Caco-2 (cell line): ENCODE measurements around the gene AATK. TPM values are rescaled to one million over a fixed set of nuclear protein-coding genes. Genes with fewer than 3 reads are reported as not detected.

Experiments
- BruUV-seq: library from RNA; stranded (reverse); fragments of 400-500 nt; replicated peaks from 2 replicates; lab custom pipeline; 2021; lab: Mats Ljungman, UMichigan
- CTCF ChIA-PET: fragments of 300-600 bp; sonication (Branson Sonifier 250); formaldehyde crosslinking; loops from one replicate; lab custom pipeline; 2022; ENCODE audit warnings: antibody characterized with exemption; lab: Charles Lee
- POLR2A ChIA-PET: fragments of 300-600 bp; sonication (Branson Sonifier 250); formaldehyde crosslinking; loops from one replicate; lab custom pipeline; 2022; ENCODE audit warnings: antibody characterized with exemption; lab: Charles Lee
- DNase-seq, 2 experiments: peaks; one replicate each; pipeline versions ENCODE4 v3.0.0 to v3.0.0-alpha.2; 2020 to 2022
- H3K27me3 ChIP-seq: replicated peaks from 2 replicates; pipeline ENCODE4 v1.6.0; 2011; ENCODE audit warnings: low read length; ENCODE audit not compliant: control insufficient read depth, insufficient read depth
- H3K36me3 ChIP-seq: 2 replicates; pipeline ENCODE4 v1.5.1; 2011; ENCODE audit warnings: low read length; ENCODE audit not compliant: control insufficient read depth, insufficient read depth
- H3K4me1 ChIP-seq: fragments of 250-450 bp; sonication (Bioruptor Pico); 2 replicates; pipeline ENCODE4 v1.5.1; 2020; ENCODE audit warnings: mild to moderate bottlenecking
- H3K4me3 ChIP-seq: 2 replicates; pipeline ENCODE4 v1.5.1; 2011; ENCODE audit warnings: low read depth, mild to moderate bottlenecking, control low read depth, low read length
- H3K9me3 ChIP-seq: fragments of 250-450 bp; sonication (Bioruptor Pico); 2 replicates; pipeline ENCODE4 v1.5.1; 2020; ENCODE audit warnings: mild to moderate bottlenecking, moderate library complexity
- H3K27ac Mint-ChIP-seq: one replicate; pipeline ENCODE4 v1.8.0; 2022; ENCODE audit warnings: mixed read lengths; ENCODE audit not compliant: unreplicated experiment
- H3K27me3 Mint-ChIP-seq: one replicate; pipeline ENCODE4 v1.8.0; 2022; ENCODE audit warnings: mixed read lengths; ENCODE audit not compliant: insufficient read depth, unreplicated experiment
- H3K36me3 Mint-ChIP-seq: one replicate; pipeline ENCODE4 v1.8.0; 2022; ENCODE audit warnings: mild to moderate bottlenecking, mixed read lengths; ENCODE audit not compliant: insufficient read depth, unreplicated experiment
- H3K4me1 Mint-ChIP-seq: one replicate; pipeline ENCODE4 v1.8.0; 2022; ENCODE audit warnings: low read depth, mixed read lengths; ENCODE audit not compliant: unreplicated experiment
- H3K4me3 Mint-ChIP-seq: one replicate; pipeline ENCODE4 v1.8.0; 2022; ENCODE audit warnings: mild to moderate bottlenecking, moderate library complexity, mixed read lengths; ENCODE audit not compliant: unreplicated experiment
- H3K9me3 Mint-ChIP-seq: one replicate; pipeline ENCODE4 v1.8.0; 2022; ENCODE audit warnings: mixed read lengths; ENCODE audit not compliant: unreplicated experiment
- intact Hi-C: fragments of 100-400 bp; cut with micrococcal nuclease; formaldehyde crosslinking; loops from one replicate; pipeline ENCODE4 v1.10.0; 2022; ENCODE audit not compliant: unreplicated experiment
- total RNA-seq: library from RNA; stranded (reverse); gene quantifications from 2 replicates; pipeline ENCODE4 v1.2.3, GENCODE V29; 2022
- TF ChIP-seq, protein P1 (sequence below), 2 experiments: fragments of 200-600 bp in 1 of 2; IDR thresholded peaks; 1 replicate in 1 of 2; 2 replicates in 1 of 2; pipeline versions ENCODE4 v1.5.1 to v1.8.0; 2011 to 2022; ENCODE audit warnings: antibody characterized with exemption in 1 of 2, control low read depth in 1 of 2, inconsistent platforms in 1 of 2, low read depth in 1 of 2, low read length in 1 of 2, mild to moderate bottlenecking in 1 of 2, moderate library complexity in 1 of 2; ENCODE audit not compliant: insufficient read depth in 1 of 2, severe bottlenecking in 1 of 2, unreplicated experiment in 1 of 2

The AATK gene
- total RNA-seq, 1 experiment from 2014 or later, result 26.6 TPM

DNA sequence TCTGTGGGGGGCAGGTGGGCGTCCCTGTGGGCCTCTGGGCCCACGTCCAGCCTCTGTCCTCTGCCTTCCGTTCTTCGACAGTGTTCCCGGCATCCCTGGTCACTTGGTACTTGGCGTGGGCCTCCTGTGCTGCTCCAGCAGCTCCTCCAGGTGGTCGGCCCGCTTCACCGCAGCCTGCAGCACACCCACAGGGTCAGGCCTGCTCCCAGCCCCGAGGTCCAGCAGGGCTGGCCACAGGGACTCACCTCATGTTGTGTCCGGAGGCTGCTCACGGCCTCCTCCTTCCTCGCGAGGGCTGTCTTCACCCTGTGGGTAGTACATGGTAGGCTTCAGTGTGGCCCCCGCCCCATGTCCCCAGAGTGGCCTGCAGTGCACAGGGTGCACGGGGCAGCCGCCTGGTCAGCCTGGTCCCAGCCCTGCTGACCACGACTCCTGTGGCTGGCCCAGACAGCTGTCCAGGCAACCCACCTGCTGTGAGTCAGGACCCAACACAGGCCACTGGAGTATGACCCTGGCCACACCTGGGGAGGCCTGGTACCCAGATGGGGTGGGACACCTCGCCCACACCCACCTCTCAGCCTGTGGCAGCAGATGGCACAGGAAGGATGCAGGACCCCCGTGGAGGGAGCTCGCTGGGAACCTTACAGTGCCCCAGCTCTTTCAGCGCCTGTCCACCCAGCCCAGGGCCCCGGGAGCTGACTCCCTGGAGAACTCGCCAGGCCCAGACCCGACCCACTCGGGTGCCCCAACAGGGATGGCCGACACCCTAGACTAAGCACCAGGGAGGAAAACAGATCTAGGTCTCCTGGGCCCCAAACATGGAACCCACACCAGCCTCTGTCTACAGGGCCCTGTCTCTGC is 23.9 kb upstream of the AATK start:
- CTCF ChIA-PET, result interaction anchor here (1.4 to 2.0 kb wide), 3 partner anchors 33 to 166 kb away, joined by 3 to 10 read pairs (median 3); partner anchors contain the start of gene CEP131
- POLR2A ChIA-PET, result interaction anchor here (0.6 kb wide), 1 partner anchor 33 kb away, joined by 3 read pairs; the partner anchor contains the start of gene CEP131
- no TSS peak for BruUV-seq

DNA sequence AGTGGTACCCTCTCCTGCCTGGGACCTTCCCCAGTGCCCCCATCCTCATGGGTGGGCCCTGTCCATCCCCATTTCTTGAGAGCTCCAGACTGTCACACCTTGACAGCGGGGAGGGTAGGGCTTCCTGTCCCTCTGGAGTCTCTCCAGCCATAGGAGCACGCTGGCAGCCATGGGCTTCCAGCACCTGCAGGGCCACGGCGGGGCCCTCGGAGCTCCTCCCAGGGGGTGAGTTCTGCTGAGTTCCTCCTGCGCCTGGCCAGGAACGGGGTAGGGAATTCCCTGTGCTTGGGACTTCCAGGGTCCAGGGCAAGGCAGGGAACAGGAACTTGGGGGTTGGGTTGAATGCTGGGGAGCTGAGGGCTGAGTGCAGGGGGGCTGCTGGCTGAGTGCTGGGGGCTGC is 23.0 kb upstream of the AATK start:
- Histone ChIP-seq H3K4me3 (no peak overlapping the region), H3K4me1 (no peaks in the 10 kb centered on the region), H3K36me3 (no peaks in the 10 kb centered on the region; the same call in 1 of the 2 replicates), H3K27me3 (no peaks in the 10 kb centered on the region), H3K9me3 (no peaks in the 10 kb centered on the region)
- POLR2A ChIA-PET, result no interaction called here
- H3K27ac Mint-ChIP-seq, result no peak overlapping the region
- CTCF ChIA-PET, result interaction anchor here (1.5 to 2.0 kb wide), 2 partner anchors 47 to 166 kb away, joined by 3 to 10 read pairs; no protein-coding TSS in a partner anchor
- H3K4me1 Mint-ChIP-seq, result no peaks in the 10 kb centered on the region
- TF ChIP-seq, protein P1, sequence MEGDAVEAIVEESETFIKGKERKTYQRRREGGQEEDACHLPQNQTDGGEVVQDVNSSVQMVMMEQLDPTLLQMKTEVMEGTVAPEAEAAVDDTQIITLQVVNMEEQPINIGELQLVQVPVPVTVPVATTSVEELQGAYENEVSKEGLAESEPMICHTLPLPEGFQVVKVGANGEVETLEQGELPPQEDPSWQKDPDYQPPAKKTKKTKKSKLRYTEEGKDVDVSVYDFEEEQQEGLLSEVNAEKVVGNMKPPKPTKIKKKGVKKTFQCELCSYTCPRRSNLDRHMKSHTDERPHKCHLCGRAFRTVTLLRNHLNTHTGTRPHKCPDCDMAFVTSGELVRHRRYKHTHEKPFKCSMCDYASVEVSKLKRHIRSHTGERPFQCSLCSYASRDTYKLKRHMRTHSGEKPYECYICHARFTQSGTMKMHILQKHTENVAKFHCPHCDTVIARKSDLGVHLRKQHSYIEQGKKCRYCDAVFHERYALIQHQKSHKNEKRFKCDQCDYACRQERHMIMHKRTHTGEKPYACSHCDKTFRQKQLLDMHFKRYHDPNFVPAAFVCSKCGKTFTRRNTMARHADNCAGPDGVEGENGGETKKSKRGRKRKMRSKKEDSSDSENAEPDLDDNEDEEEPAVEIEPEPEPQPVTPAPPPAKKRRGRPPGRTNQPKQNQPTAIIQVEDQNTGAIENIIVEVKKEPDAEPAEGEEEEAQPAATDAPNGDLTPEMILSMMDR (IDR thresholded peaks at IDR 0.05; ENCODE audit: insufficient read depth in 1 of 2, low read depth in 1 of 2, low read length in 1 of 2, severe bottlenecking in 1 of 2, unreplicated experiment in 1 of 2), result no peak
- no peaks in the 10 kb centered on the region for H3K9me3 Mint-ChIP-seq
- no peak for DNase-seq
- BruUV-seq, result no TSS peak
- no peaks in the 10 kb centered on the region for H3K36me3 Mint-ChIP-seq
- H3K27me3 Mint-ChIP-seq, result no peaks in the 10 kb centered on the region
- H3K4me3 Mint-ChIP-seq, result no peak overlapping the region
- intact Hi-C loops, result loop anchor here (1.0 kb wide), 1 partner anchor 47 kb away; no protein-coding TSS in a partner anchor

More for the DNA sequence above, 23.9 kb upstream of the AATK start:
- H3K36me3 Mint-ChIP-seq, result no peaks in the 10 kb centered on the region
- H3K27me3 ChIP-seq, result no peaks in the 10 kb centered on the region
- no peak overlapping the region for H3K4me3 ChIP-seq
- H3K4me3 Mint-ChIP-seq, result no peak overlapping the region
- no peaks in the 10 kb centered on the region for H3K9me3 Mint-ChIP-seq
- peak in 1 of 2 experiments; percentile 68 for DNase-seq
- no peaks in the 10 kb centered on the region for H3K9me3 ChIP-seq
- intact Hi-C loops, result loop anchor here (1.0 kb wide), 1 partner anchor 48 kb away; no protein-coding TSS in a partner anchor
- H3K4me1 Mint-ChIP-seq, result no peaks in the 10 kb centered on the region
- H3K27ac Mint-ChIP-seq, result no peak overlapping the region
- H3K36me3 ChIP-seq, result no peaks in the 10 kb centered on the region; the same call in 1 of the 2 replicates
- no peaks in the 10 kb centered on the region for H3K27me3 Mint-ChIP-seq
- TF ChIP-seq, protein P1 (IDR thresholded peaks at IDR 0.05; ENCODE audit: insufficient read depth in 1 of 2, low read depth in 1 of 2, low read length in 1 of 2, severe bottlenecking in 1 of 2, unreplicated experiment in 1 of 2), result peak; percentile 65 to 69
- no peaks in the 10 kb centered on the region for H3K4me1 ChIP-seq

DNA sequence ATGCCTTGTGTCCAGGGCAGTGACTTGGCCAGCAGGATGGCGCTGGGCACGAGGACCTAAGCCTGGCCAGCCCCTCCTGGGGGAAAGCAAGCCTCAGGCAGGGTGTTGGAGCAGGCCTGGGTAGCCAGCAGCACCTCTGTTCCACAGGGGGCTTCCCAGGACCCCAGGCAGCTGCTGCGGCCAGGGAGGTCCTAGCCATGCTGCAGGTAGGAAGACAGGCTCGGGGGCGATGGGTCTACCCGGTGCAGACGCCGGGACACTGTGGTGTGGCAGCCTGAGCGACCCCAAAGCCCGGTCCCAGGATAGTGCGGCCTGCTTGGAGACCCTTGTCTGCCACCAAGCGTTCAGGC is 22.4 kb upstream of the AATK start:
- POLR2A ChIA-PET, result no interaction called here
- no peaks in the 10 kb centered on the region for H3K4me1 Mint-ChIP-seq
- H3K9me3 Mint-ChIP-seq, result no peaks in the 10 kb centered on the region
- H3K27me3 Mint-ChIP-seq, result no peaks in the 10 kb centered on the region
- TF ChIP-seq, protein P1 (IDR thresholded peaks at IDR 0.05; ENCODE audit: insufficient read depth in 1 of 2, low read depth in 1 of 2, low read length in 1 of 2, severe bottlenecking in 1 of 2, unreplicated experiment in 1 of 2), result no peak
- no TSS peak for BruUV-seq
- H3K36me3 ChIP-seq, result no peaks in the 10 kb centered on the region; the same call in 1 of the 2 replicates
- DNase-seq, result no peak
- no peaks in the 10 kb centered on the region for H3K36me3 Mint-ChIP-seq
- H3K27ac Mint-ChIP-seq, result no peak overlapping the region
- no peaks in the 10 kb centered on the region for H3K4me1 ChIP-seq
- no peaks in the 10 kb centered on the region for H3K27me3 ChIP-seq
- H3K4me3 Mint-ChIP-seq, result no peak overlapping the region
- no peaks in the 10 kb centered on the region for H3K9me3 ChIP-seq
- H3K4me3 ChIP-seq, result no peak overlapping the region
- intact Hi-C loops, result no loop called here
- CTCF ChIA-PET, result no interaction called here
